SHP77 (cell line): Measurements from ENCODE around the gene NR6A1.

Source experiments
- DNase-seq, 2 experiments: peaks; one replicate each; lab custom pipeline; 2025; lab: John Stamatoyannopoulos, UW

The NR6A1 gene

GRCh38 chr9:124470726-124471125 lies 300.4 kb downstream of the NR6A1 start:
- DNase-seq = no peak

GRCh38 chr9:124470306-124470705 lies 300.8 kb downstream of the NR6A1 start:
- DNase-seq = no peak

- no peak for DNase-seq
Measured at GRCh38 chr9:124469011-124469832, 301.9 kb downstream of the NR6A1 start.

- no peak for DNase-seq
Measured at GRCh38 chr9:124468061-124468740, 302.9 kb downstream of the NR6A1 start.

GRCh38 chr9:124467410-124468060 lies 303.6 kb downstream of the NR6A1 start:
- DNase-seq = no peak
